Heart right ventricle (tissue), 16 donors: ENCODE measurements around the gene CDK14. TPM values are rescaled to one million over a fixed set of nuclear protein-coding genes. Genes with fewer than 3 reads are reported as not detected.
A peak's percentile ranks its signal among the peaks of the same experiment; 100 is the strongest.

Source experiments
- ATAC-seq, 8 donors: fragments of 200-7000 bp; cut with Tn5 transposase; one replicate each; pipeline ENCODE4 v1.9.1; 2020; ENCODE audit warnings: mild to moderate bottlenecking in 8 of 8, moderate library complexity in 8 of 8, moderate number of reproducible peaks in 1 of 8
- DNase-seq, 2 donors: peaks; one replicate each; pipeline ENCODE4 v3.0.0-alpha.2; 2020
- H3K27ac ChIP-seq, 10 donors: fragments of 200-600 bp; sonication (generic) in 2 of 10; one replicate each; pipeline versions ENCODE4 v1.5.0 to v1.8.0; 2020 to 2022; ENCODE audit warnings: mild to moderate bottlenecking in 3 of 10
- H3K27me3 ChIP-seq, 7 donors: fragments of 200-600 bp; one replicate each; pipeline ENCODE4 v1.8.0; 2021 to 2022; ENCODE audit warnings: mild to moderate bottlenecking in 2 of 7
- H3K36me3 ChIP-seq, 9 donors: fragments of 200-600 bp; sonication (generic) in 1 of 9; one replicate each; pipeline versions ENCODE4 v1.5.0 to v1.8.0; 2020 to 2022; ENCODE audit warnings: mild to moderate bottlenecking in 2 of 9
- H3K4me1 ChIP-seq, 9 donors: fragments of 200-600 bp; sonication (generic) in 1 of 9; one replicate each; pipeline versions ENCODE4 v1.5.0 to v1.8.0; 2020 to 2022; ENCODE audit warnings: mild to moderate bottlenecking in 4 of 9
- H3K4me3 ChIP-seq, 10 donors: fragments of 200-600 bp; sonication (generic) in 2 of 10; one replicate each; pipeline versions ENCODE4 v1.5.0 to v1.8.0; 2020 to 2022; ENCODE audit warnings: mild to moderate bottlenecking in 7 of 10, moderate library complexity in 2 of 10
- H3K9me3 ChIP-seq, 11 donors: fragments of 200-600 bp in 10 of 11; sonication (generic) in 2 of 11; one replicate each; pipeline versions ENCODE4 v1.5.0 to v1.8.0; 2013 to 2022; ENCODE audit warnings: mild to moderate bottlenecking in 2 of 11, control low read depth in 1 of 11, moderate library complexity in 1 of 11
- CTCF ChIP-seq, 9 donors: fragments of 200-600 bp; sonication (generic) in 2 of 9; IDR thresholded peaks; one replicate each; pipeline versions ENCODE4 v1.5.0 to v1.8.0; 2021 to 2022; ENCODE audit warnings: antibody characterized with exemption in 9 of 9, mild to moderate bottlenecking in 5 of 9, moderate library complexity in 1 of 9
- WGBS, 2 donors: extraction: QIAGEN DNeasy Blood & Tissue Kit; methylation state at CpG; one replicate each; pipeline ENCODE4 v1.1.7; 2013; ENCODE audit warnings: inconsistent platforms in 1 of 2; 5-methylcytosine and 5-hydroxymethylcytosine counted together
- intact Hi-C, 10 donors: fragments of 100-400 bp; cut with DNase I; formaldehyde crosslinking; loops; one replicate each; pipeline versions ENCODE4 v1.11.1 to v1.14.2; 2022
- polyA plus RNA-seq, 2 donors: library from polyadenylated mRNA; stranded (reverse); fragments of 200-250 nt; gene quantifications; one replicate each; pipeline ENCODE4 v1.2.3, GENCODE V29; 2013
- total RNA-seq, 10 donors: library from RNA; stranded (reverse); fragmentation: NEBNext Ultra II Directional in 3 of 10; extraction: Animal tissue kit (Norgen Biotek cat#: 25700) in 3 of 10; gene quantifications; one replicate each; pipeline versions ENCODE4 v1.2.1 to v1.2.4, GENCODE V29; 2021 to 2023
- donor health status: Arrhythmogenic right ventricular cardiomyopathy.
- donor health status: ischemic (EF 13 %, LVEDD 7.1; RV severe dilation, severe dysfunction).
- donor health status: healthy with polysubstance abuse.
- donor health status: DM: no; HTN: yes; CAD: no.
- donor health status: DM: no; HTN: no; CAD: no.
- donor health status: ischemic (EF 25% LVEDD 6.9; RV normal size, moderate dysfunction).
- donor health status: ischemic (EF 25% LVEDD 5.7; RV mildly dilated, moderate dysfunction).
- donor health status: healthy.
- donor health status: DM: yes; HTN: yes; CAD: no.
- donor health status: Ischemic cardiomyopathy.
- donor health status: ischemic (EF 35%, LVEDD 5.7; RV mildly dilated, moderate dysfunction).
- donor health status: nonischemic (EF 11% LVEDD 7.7; RV severe dilation, severe dysfunction).
- donor health status: DM: yes; HTN: yes; CAD: no.
- donor health status: PGD.
- donor health status: ischemic (EF 29% LVEDD 5.4; RV normal size, mild dysfunction).
- donor health status: nonischemic (EF 23%, LVEDD 6.1; RV moderate dilation, normal function).

Gene CDK14
- total and polyA plus RNA-seq, 12 donors, result 3.9 to 36.5 (median 21.4) TPM

- Histone ChIP-seq H3K36me3 (no peaks in the 10 kb centered on the region), H3K4me1 (peaks cover 0 to 23% (median 4%) of the 10 kb centered on the region in 9 donors), H3K27me3 (no peaks in the 10 kb centered on the region), H3K27ac (peak overlapping the region in 1 of 10 donors; percentile 48), H3K9me3 (peaks cover 0 to 18% (median 0%) of the 10 kb centered on the region in 11 donors), H3K4me3 (no peak overlapping the region)
- TF ChIP-seq CTCF (IDR thresholded peaks at IDR 0.05), result no peak
- intact Hi-C loops, result loop anchor here in 2 of 10 donors (1.0 to 10.0 kb wide), 2 partner anchors 26 to 101 kb away; no protein-coding TSS in a partner anchor
- ATAC-seq (peak in 1 of 8 donors; percentile 20), DNase-seq (no peak)
- WGBS, 2 donors, result 64 to 81% methylated on average over 2 of the region's 2 CpGs
Observed at GRCh38 chr7:90825779-90826178, 229.7 kb downstream of the CDK14 start.

GRCh38 chr7:90828601-90829000 is 232.5 kb downstream of the CDK14 start:
- 89 to 92% methylated on average over 3 of the region's 3 CpGs for WGBS, 2 donors
- Histone ChIP-seq H3K27ac (no peak overlapping the region), H3K4me3 (no peak overlapping the region), H3K4me1 (peaks cover 0 to 25% (median 12%) of the 10 kb centered on the region in 9 donors), H3K27me3 (no peaks in the 10 kb centered on the region), H3K9me3 (peaks cover 0 to 18% (median 0%) of the 10 kb centered on the region in 11 donors), H3K36me3 (no peaks in the 10 kb centered on the region)
- DNase-seq (no peak), ATAC-seq (no peak)
- TF ChIP-seq CTCF (IDR thresholded peaks at IDR 0.05), result no peak
- intact Hi-C loops, result loop anchor here in 1 of 10 donors (10.0 kb wide), 1 partner anchor 104 kb away; no protein-coding TSS in a partner anchor

- intact Hi-C loops, result no loop called here
Observed at GRCh38 chr7:90830308-90830707, 234.2 kb downstream of the CDK14 start.

GRCh38 chr7:90832726-90833125 is 236.6 kb downstream of the CDK14 start:
- no peaks in the 10 kb centered on the region for H3K27me3 ChIP-seq
- DNase-seq, result no peak
- H3K27ac ChIP-seq, result no peak overlapping the region
- peaks cover 0 to 22% (median 0%) of the 10 kb centered on the region in 11 donors for H3K9me3 ChIP-seq
- peaks cover 0 to 14% (median 0%) of the 10 kb centered on the region in 9 donors for H3K4me1 ChIP-seq
- no peaks in the 10 kb centered on the region for H3K36me3 ChIP-seq
- WGBS, 2 donors, result 61 to 67% methylated on average over 3 of the region's 3 CpGs
- peak in 2 of 8 donors; percentile 38 to 62 for ATAC-seq
- intact Hi-C loops, result no loop called here
- no peak for TF ChIP-seq CTCF (IDR thresholded peaks at IDR 0.05)
- no peak overlapping the region for H3K4me3 ChIP-seq

More at GRCh38 chr7:90830308-90830707, 234.2 kb downstream of the CDK14 start:
- no peaks in the 10 kb centered on the region for H3K27me3 ChIP-seq
- peaks cover 0 to 18% (median 0%) of the 10 kb centered on the region in 11 donors for H3K9me3 ChIP-seq
- H3K4me3 ChIP-seq, result no peak overlapping the region
- peaks cover 0 to 15% (median under 1%) of the 10 kb centered on the region in 9 donors for H3K4me1 ChIP-seq
- no peaks in the 10 kb centered on the region for H3K36me3 ChIP-seq
- ATAC-seq, result no peak
- WGBS, 2 donors, result 93% methylated on average over 3 of the region's 3 CpGs
- DNase-seq, result no peak
- no peak overlapping the region for H3K27ac ChIP-seq
- TF ChIP-seq CTCF (IDR thresholded peaks at IDR 0.05), result no peak
